ENCODE data around the gene NUP160. TPM values are rescaled to one million over a fixed set of nuclear protein-coding genes. Genes with fewer than 3 reads are reported as not detected.
"Not testable (repeated sequence)": the region's sequence is repeated elsewhere in the genome, so short reads cannot be mapped to it uniquely, and the experiment has no call there.

The NUP160 gene
- total RNA-seq, 1 experiment from 2014 or later, result 53.8 TPM

- no peak overlapping the region for H2AFZ ChIP-seq (ENCODE audit: low read depth, low read length, poor library complexity, severe bottlenecking)
- peaks cover 10 to 20% of the 10 kb centered on the region in 2 experiments for H3K4me1 ChIP-seq (ENCODE audit: control insufficient read depth in 1 of 2, insufficient read depth in 2 of 2, low read length in 2 of 2)
- H3K9me3 ChIP-seq (ENCODE audit: control insufficient read depth in 1 of 2, insufficient read depth in 1 of 2, low read depth in 1 of 2, low read length in 2 of 2), result no peaks in the 10 kb centered on the region
- peaks cover 54% of the 10 kb centered on the region for H3K79me2 ChIP-seq (ENCODE audit: insufficient read depth, low read length)
- peak overlapping the region; percentile 66 to 94 for H3K4me3 ChIP-seq (replicated peaks in 1 of 2; ENCODE audit: low read depth in 1 of 2, low read length in 2 of 2)
- no peaks in the 10 kb centered on the region for H3K9me2 ChIP-seq (ENCODE audit: insufficient read depth)
- CTCF ChIA-PET, result no interaction called here
- DNase-seq (ENCODE audit: low read depth, low spot score) (no peak), ATAC-seq (peak; percentile 14)
- H3K27me3 ChIP-seq (ENCODE audit: insufficient read depth, low read length), result no peaks in the 10 kb centered on the region
- no TSS peak for BruUV-seq (replicated peaks)
- POLR2A ChIA-PET, result no interaction called here
- TF ChIP-seq MAX (IDR thresholded peaks at IDR 0.05) (peak; percentile 15), ELF1 (IDR thresholded peaks at IDR 0.05; ENCODE audit: borderline replicate concordance, low read depth) (no peak), ZFX (IDR thresholded peaks at IDR 0.05) (peak; percentile 100)
- peak overlapping the region; percentile 97 for H3K27ac ChIP-seq (ENCODE audit: low read depth, low read length)
- peak overlapping the region; percentile 93 for H3K9ac ChIP-seq (ENCODE audit: low read length)
- RAD21 ChIA-PET (ENCODE audit: low non-redundant PET in 1 of 2, low total read pairs in 2 of 2, uncharacterized antibody in 2 of 2, unreplicated experiment in 2 of 2), result interaction anchor here in 1 of 2 experiments (0.6 kb wide), 1 partner anchor 124 kb away, joined by 4 read pairs; no protein-coding TSS in a partner anchor
- H3K4me2 ChIP-seq (ENCODE audit: low read length), result peak overlapping the region; percentile 64
- H4K20me1 ChIP-seq (ENCODE audit: insufficient read depth), result no peaks in the 10 kb centered on the region
- peaks cover 15 to 19% of the 10 kb centered on the region in 2 experiments; a peak in 3 of 4 replicates for H3K36me3 ChIP-seq (ENCODE audit: control insufficient read depth in 1 of 2, insufficient read depth in 2 of 2, low read length in 2 of 2)
- intact Hi-C loops (cut with micrococcal nuclease), result loop anchor here (5.0 kb wide), 2 partner anchors 124 to 214 kb away; partner anchors contain the start of genes CELF1 and MTCH2
These were observed 81.5 kb downstream of the NUP160 start for GRCh38 chr11:47766509-47767227.

- Histone ChIP-seq H3K4me2 (ENCODE audit: low read length) (peak overlapping the region; percentile 64), H3K36me3 (ENCODE audit: control insufficient read depth in 1 of 2, insufficient read depth in 2 of 2, low read length in 2 of 2) (peaks cover 28 to 33% of the 10 kb centered on the region in 2 experiments), H2AFZ (ENCODE audit: low read depth, low read length, poor library complexity, severe bottlenecking) (no peak overlapping the region), H3K9me3 (ENCODE audit: control insufficient read depth in 1 of 2, insufficient read depth in 1 of 2, low read depth in 1 of 2, low read length in 2 of 2) (no peaks in the 10 kb centered on the region), H3K9me2 (ENCODE audit: insufficient read depth) (no peaks in the 10 kb centered on the region), H3K4me1 (ENCODE audit: control insufficient read depth in 1 of 2, insufficient read depth in 2 of 2, low read length in 2 of 2) (peaks cover 10 to 20% of the 10 kb centered on the region in 2 experiments), H3K4me3 (replicated peaks in 1 of 2; ENCODE audit: low read depth in 1 of 2, low read length in 2 of 2) (peak overlapping the region; percentile 66 to 94; a peak in 3 of 4 replicates), H3K27ac (ENCODE audit: low read depth, low read length) (no peak overlapping the region), H3K9ac (ENCODE audit: low read length) (no peak overlapping the region), H3K27me3 (ENCODE audit: insufficient read depth, low read length) (no peaks in the 10 kb centered on the region), H3K79me2 (ENCODE audit: insufficient read depth, low read length) (peaks cover 70% of the 10 kb centered on the region), H4K20me1 (ENCODE audit: insufficient read depth) (no peaks in the 10 kb centered on the region)
- BruUV-seq (replicated peaks), result TSS peak; percentile 48
- intact Hi-C loops (cut with micrococcal nuclease), result loop anchor here (5.0 kb wide), 2 partner anchors 123 to 213 kb away; partner anchors contain the start of genes CELF1 and MTCH2
- no peak for TF ChIP-seq SRF (IDR thresholded peaks at IDR 0.05; ENCODE audit: low read depth)
- TF ChIP-seq POLR2AphosphoS5 (IDR thresholded peaks at IDR 0.05; ENCODE audit: low read depth, low read length), result no peak
- CTCF ChIA-PET, result no interaction called here
- POLR2A ChIA-PET, result no interaction called here
- DNase-seq (ENCODE audit: low read depth, low spot score), result no peak
- no peak for ATAC-seq
- RAD21 ChIA-PET (ENCODE audit: low non-redundant PET in 1 of 2, low total read pairs in 2 of 2, uncharacterized antibody in 2 of 2, unreplicated experiment in 2 of 2), result no interaction called here
These were observed 83.1 kb downstream of the NUP160 start for GRCh38 chr11:47765086-47765485.

- BruUV-seq (replicated peaks); DNase-seq (ENCODE audit: low read depth, low spot score); H3K4me1 ChIP-seq (ENCODE audit: control insufficient read depth in 1 of 2, insufficient read depth in 2 of 2, low read length in 2 of 2); H3K27me3 ChIP-seq (ENCODE audit: insufficient read depth, low read length); CTCF ChIA-PET; H3K9ac ChIP-seq (ENCODE audit: low read length); ATAC-seq; H3K4me2 ChIP-seq (ENCODE audit: low read length); POLR2A ChIA-PET; H4K20me1 ChIP-seq (ENCODE audit: insufficient read depth); H3K9me3 ChIP-seq (ENCODE audit: control insufficient read depth in 1 of 2, insufficient read depth in 1 of 2, low read depth in 1 of 2, low read length in 2 of 2); intact Hi-C loops (cut with micrococcal nuclease); H3K27ac ChIP-seq (ENCODE audit: low read depth, low read length); H3K9me2 ChIP-seq (ENCODE audit: insufficient read depth); H3K4me3 ChIP-seq (replicated peaks in 1 of 2; ENCODE audit: low read depth in 1 of 2, low read length in 2 of 2); H2AFZ ChIP-seq (ENCODE audit: low read depth, low read length, poor library complexity, severe bottlenecking): not testable (repeated sequence)
- Histone ChIP-seq H3K79me2 (ENCODE audit: insufficient read depth, low read length) (peaks cover 81% of the 10 kb centered on the region), H3K36me3 (ENCODE audit: control insufficient read depth in 1 of 2, insufficient read depth in 2 of 2, low read length in 2 of 2) (peaks cover 44 to 51% of the 10 kb centered on the region in 2 experiments)
- RAD21 ChIA-PET (ENCODE audit: low non-redundant PET in 1 of 2, low total read pairs in 2 of 2, uncharacterized antibody in 2 of 2, unreplicated experiment in 2 of 2), result interaction anchor here in 1 of 2 experiments (0.7 kb wide), 1 partner anchor 92 kb away, joined by 3 read pairs; no protein-coding TSS in a partner anchor
These were observed 88.9 kb downstream of the NUP160 start for GRCh38 chr11:47759291-47759690.
